Activated naive CD4-positive, alpha-beta T cell treated with anti-CD3 and anti-CD28 coated beads, Interleukin-2, amount 10 ng/mL, durations not matched to agents 7 days and 5 days (primary cell): Measurements from ENCODE around the gene SP100.

Source experiments
- CTCF ChIA-PET: fragments of 350-600 bp; sonication (Branson Sonifier 250); formaldehyde crosslinking; loops from one replicate; lab custom pipeline; 2021; ENCODE audit warnings: antibody characterized with exemption; lab: Charles Lee
- DNase-seq: peaks from one replicate; pipeline ENCODE4 v3.0.0-alpha.2; 2020
- H3K27ac Mint-ChIP-seq: one replicate; pipeline ENCODE4 v1.8.0; 2021; ENCODE audit warnings: mild to moderate bottlenecking, moderate library complexity, mixed read lengths
- H3K27me3 Mint-ChIP-seq: one replicate; pipeline ENCODE4 v1.8.0; 2021; ENCODE audit warnings: mild to moderate bottlenecking, mixed read lengths
- H3K36me3 Mint-ChIP-seq: one replicate; pipeline ENCODE4 v1.8.0; 2021; ENCODE audit warnings: mixed read lengths
- H3K4me1 Mint-ChIP-seq: one replicate; pipeline ENCODE4 v1.8.0; 2021; ENCODE audit warnings: mixed read lengths
- H3K4me3 Mint-ChIP-seq: one replicate; pipeline ENCODE4 v1.8.0; 2021; ENCODE audit warnings: mild to moderate bottlenecking, moderate library complexity, mixed read lengths
- H3K9me3 Mint-ChIP-seq: one replicate; pipeline ENCODE4 v1.8.0; 2021; ENCODE audit warnings: mixed read lengths

Gene SP100

GRCh38 chr2:230564805-230565779, 149.1 kb downstream of the SP100 start:
- Mint-ChIP-seq H3K4me3 (no peak overlapping the region), H3K36me3 (peaks cover 11% of the 10 kb centered on the region), H3K4me1 (peaks cover 4% of the 10 kb centered on the region), H3K27ac (no peak overlapping the region), H3K9me3 (peaks cover 12% of the 10 kb centered on the region), H3K27me3 (peaks cover 3% of the 10 kb centered on the region)
- CTCF ChIA-PET: interaction anchor here (0.6 to 1.1 kb wide), 2 partner anchors 14 to 46 kb away, joined by 3 read pairs; no protein-coding TSS in a partner anchor
- DNase-seq: no peak

DNA sequence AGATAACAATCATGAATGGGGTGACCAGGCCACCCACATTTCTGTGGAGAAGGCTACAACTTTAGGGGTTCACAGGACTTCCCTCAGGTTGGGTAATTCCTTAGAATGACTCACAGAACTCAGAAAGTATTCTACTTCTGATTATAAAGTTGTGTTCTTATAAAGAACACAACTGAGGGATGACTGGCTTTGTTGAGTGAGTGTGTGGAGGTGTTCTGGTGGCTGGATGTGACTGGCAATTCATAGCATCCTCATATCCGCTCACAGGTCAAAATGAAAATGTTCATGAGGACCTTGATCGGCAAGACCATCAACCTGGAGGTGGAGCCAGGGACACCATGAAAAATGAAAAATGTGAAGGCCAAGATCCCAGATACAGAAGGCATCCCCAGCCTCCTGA, 153.3 kb downstream of the SP100 start:
- H3K27me3 Mint-ChIP-seq: peaks cover 5% of the 10 kb centered on the region
- H3K9me3 Mint-ChIP-seq: peaks cover 39% of the 10 kb centered on the region
- CTCF ChIA-PET: no interaction called here
- peaks cover 26% of the 10 kb centered on the region for H3K36me3 Mint-ChIP-seq
- DNase-seq: no peak
- H3K4me3 Mint-ChIP-seq: no peak overlapping the region
- H3K4me1 Mint-ChIP-seq: peaks cover 4% of the 10 kb centered on the region
- H3K27ac Mint-ChIP-seq: no peak overlapping the region

DNA sequence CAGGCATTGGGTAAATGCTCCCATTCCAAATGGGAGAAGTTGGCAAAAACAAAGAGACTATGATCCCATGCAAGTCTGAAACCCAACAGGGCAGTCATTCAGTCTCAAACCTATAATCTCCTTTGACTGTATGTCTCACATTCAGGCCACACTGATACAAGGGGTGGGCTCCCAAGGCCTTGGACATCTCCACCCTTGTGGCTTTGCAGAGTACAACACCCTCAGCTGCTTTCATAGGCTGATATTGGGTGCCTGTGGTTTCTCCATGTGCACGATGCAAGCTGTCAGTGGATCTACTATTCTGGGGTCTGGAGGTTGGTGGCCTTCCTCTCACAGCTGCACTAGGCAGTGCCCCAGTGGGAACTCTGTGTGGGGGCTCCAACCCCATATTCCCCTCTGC, 155.0 kb downstream of the SP100 start:
- no peak for DNase-seq
- Mint-ChIP-seq H3K9me3 (peaks cover 50% of the 10 kb centered on the region), H3K4me3 (no peak overlapping the region), H3K27ac (no peak overlapping the region), H3K27me3 (peaks cover 5% of the 10 kb centered on the region), H3K4me1 (peaks cover 7% of the 10 kb centered on the region), H3K36me3 (peaks cover 31% of the 10 kb centered on the region)
- CTCF ChIA-PET: no interaction called here

- H3K27me3 Mint-ChIP-seq: peaks cover 5% of the 10 kb centered on the region
- peaks cover 21% of the 10 kb centered on the region for H3K36me3 Mint-ChIP-seq
- CTCF ChIA-PET: no interaction called here
- H3K4me1 Mint-ChIP-seq: peaks cover 9% of the 10 kb centered on the region
- DNase-seq: peak; percentile 46
- no peak overlapping the region for H3K4me3 Mint-ChIP-seq
- H3K27ac Mint-ChIP-seq: no peak overlapping the region
- peaks cover 32% of the 10 kb centered on the region for H3K9me3 Mint-ChIP-seq
These were observed 159.8 kb downstream of the SP100 start for GRCh38 chr2:230575642-230576324.

GRCh38 chr2:230577114-230577513, 161.1 kb downstream of the SP100 start:
- peaks cover 25% of the 10 kb centered on the region for H3K9me3 Mint-ChIP-seq
- H3K36me3 Mint-ChIP-seq: peaks cover 14% of the 10 kb centered on the region
- H3K27me3 Mint-ChIP-seq: peaks cover 5% of the 10 kb centered on the region
- DNase-seq: no peak
- CTCF ChIA-PET: no interaction called here
- H3K27ac Mint-ChIP-seq: no peak overlapping the region
- peaks cover 9% of the 10 kb centered on the region for H3K4me1 Mint-ChIP-seq
- no peak overlapping the region for H3K4me3 Mint-ChIP-seq

GRCh38 chr2:230578106-230578505, 162.1 kb downstream of the SP100 start:
- Mint-ChIP-seq H3K36me3 (peaks cover 22% of the 10 kb centered on the region), H3K4me3 (no peak overlapping the region), H3K4me1 (peaks cover 19% of the 10 kb centered on the region), H3K27me3 (peaks cover 5% of the 10 kb centered on the region), H3K27ac (no peak overlapping the region), H3K9me3 (peaks cover 33% of the 10 kb centered on the region)
- CTCF ChIA-PET: no interaction called here
- DNase-seq: no peak

DNA sequence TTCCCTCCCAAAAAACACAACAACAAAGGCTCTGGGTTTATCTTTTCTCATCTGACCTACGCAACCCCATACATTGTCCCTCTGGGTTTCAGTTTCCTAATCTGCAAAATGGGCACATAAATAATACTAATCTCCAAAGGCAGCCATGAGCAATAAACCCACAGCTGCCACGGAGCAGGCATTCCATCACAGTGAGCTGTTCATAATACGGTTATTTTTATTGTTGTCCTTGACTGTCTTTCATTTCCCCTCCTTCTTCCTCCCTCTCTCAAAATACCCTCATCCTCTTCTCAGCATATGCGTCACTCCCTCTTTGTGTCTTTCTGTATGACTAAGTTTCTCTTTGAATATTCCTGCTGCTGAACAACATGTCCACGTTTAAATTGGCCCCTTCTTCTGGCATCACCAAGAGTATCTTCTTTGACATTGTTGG, 166.9 kb downstream of the SP100 start:
- H3K27me3 Mint-ChIP-seq: no peaks in the 10 kb centered on the region
- peaks cover 13% of the 10 kb centered on the region for H3K9me3 Mint-ChIP-seq
- peaks cover 22% of the 10 kb centered on the region for H3K4me1 Mint-ChIP-seq
- H3K27ac Mint-ChIP-seq: peak overlapping the region; percentile 5
- peaks cover 12% of the 10 kb centered on the region for H3K36me3 Mint-ChIP-seq
- no peak overlapping the region for H3K4me3 Mint-ChIP-seq
- CTCF ChIA-PET: no interaction called here
- DNase-seq: no peak

GRCh38 chr2:230583581-230583980, 167.6 kb downstream of the SP100 start:
- Mint-ChIP-seq H3K4me3 (no peak overlapping the region), H3K27ac (no peak overlapping the region), H3K4me1 (peaks cover 27% of the 10 kb centered on the region), H3K36me3 (peaks cover 12% of the 10 kb centered on the region), H3K9me3 (peaks cover 14% of the 10 kb centered on the region), H3K27me3 (no peaks in the 10 kb centered on the region)
- CTCF ChIA-PET: no interaction called here
- no peak for DNase-seq

DNA sequence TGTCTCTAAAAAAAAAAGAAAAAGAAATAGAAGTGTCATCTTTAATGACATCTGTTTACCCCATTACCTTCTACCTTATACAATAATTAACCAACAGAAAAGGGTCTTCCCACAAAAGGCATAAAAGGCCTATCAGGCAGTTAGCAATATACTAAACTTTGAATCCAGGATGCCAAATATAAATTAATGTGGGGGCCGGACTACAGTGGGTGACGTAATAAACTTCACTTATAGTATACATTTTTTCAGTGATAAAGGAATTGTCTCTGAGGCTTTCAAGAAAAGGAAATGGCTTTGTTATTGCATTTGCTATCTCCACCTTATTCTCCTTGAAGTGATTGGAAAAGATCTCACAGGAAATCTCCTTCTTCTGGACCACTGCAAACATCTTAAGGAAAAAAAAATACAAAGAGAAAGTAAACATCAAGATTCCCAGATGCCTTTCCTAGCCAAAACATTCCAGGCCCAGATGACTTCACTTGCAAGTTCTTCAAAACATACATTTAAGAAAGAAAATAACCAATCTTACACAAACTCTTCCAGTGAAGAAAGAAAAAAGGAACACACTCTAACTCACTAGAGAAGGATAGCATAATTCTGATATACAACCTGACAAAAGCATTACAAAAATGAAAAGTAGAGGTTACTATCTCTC, 170.5 kb downstream of the SP100 start:
- peaks cover 52% of the 10 kb centered on the region for H3K4me1 Mint-ChIP-seq
- no peaks in the 10 kb centered on the region for H3K27me3 Mint-ChIP-seq
- peaks cover 24% of the 10 kb centered on the region for H3K9me3 Mint-ChIP-seq
- no peak for DNase-seq
- no peak overlapping the region for H3K4me3 Mint-ChIP-seq
- CTCF ChIA-PET: interaction anchor here (0.6 kb wide), 2 partner anchors 9 to 25 kb away, joined by 3 to 5 read pairs; no protein-coding TSS in a partner anchor
- H3K27ac Mint-ChIP-seq: no peak overlapping the region
- peaks cover 22% of the 10 kb centered on the region for H3K36me3 Mint-ChIP-seq

DNA sequence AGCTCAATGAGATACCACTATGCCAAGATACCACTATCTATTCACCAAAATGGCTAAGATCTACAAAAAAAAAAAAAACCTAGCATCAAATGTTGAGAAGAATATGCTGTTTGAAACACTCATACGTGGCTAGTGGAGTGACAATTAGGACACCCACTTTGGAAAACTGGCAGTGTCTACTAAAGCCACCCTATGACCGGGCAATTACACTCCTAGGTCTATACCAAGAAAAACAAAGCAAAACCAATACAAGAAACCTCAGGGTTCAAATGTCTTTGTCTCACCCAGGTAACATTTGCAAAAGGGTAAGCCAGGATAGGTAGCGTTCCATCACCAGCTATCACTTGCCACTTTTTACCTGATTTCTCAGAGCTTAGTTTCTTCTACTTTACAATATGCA, 173.0 kb downstream of the SP100 start:
- no peak for DNase-seq
- Mint-ChIP-seq H3K9me3 (peaks cover 12% of the 10 kb centered on the region), H3K4me1 (peaks cover 58% of the 10 kb centered on the region), H3K36me3 (peaks cover 17% of the 10 kb centered on the region), H3K27ac (no peak overlapping the region), H3K4me3 (no peak overlapping the region), H3K27me3 (no peaks in the 10 kb centered on the region)
- CTCF ChIA-PET: no interaction called here

- Mint-ChIP-seq H3K27ac (no peak overlapping the region), H3K27me3 (no peaks in the 10 kb centered on the region), H3K9me3 (peaks cover 12% of the 10 kb centered on the region), H3K4me3 (no peak overlapping the region), H3K4me1 (peaks cover 60% of the 10 kb centered on the region), H3K36me3 (peaks cover 17% of the 10 kb centered on the region)
- CTCF ChIA-PET: no interaction called here
- DNase-seq: peak; percentile 37
These were observed 173.6 kb downstream of the SP100 start for GRCh38 chr2:230589497-230590015.

- Mint-ChIP-seq H3K4me1 (peaks cover 63% of the 10 kb centered on the region), H3K36me3 (peaks cover 19% of the 10 kb centered on the region), H3K4me3 (no peak overlapping the region), H3K27me3 (no peaks in the 10 kb centered on the region), H3K9me3 (peaks cover 15% of the 10 kb centered on the region), H3K27ac (no peak overlapping the region)
- no peak for DNase-seq
- CTCF ChIA-PET: no interaction called here
These were observed 174.3 kb downstream of the SP100 start for GRCh38 chr2:230590333-230590732.

DNA sequence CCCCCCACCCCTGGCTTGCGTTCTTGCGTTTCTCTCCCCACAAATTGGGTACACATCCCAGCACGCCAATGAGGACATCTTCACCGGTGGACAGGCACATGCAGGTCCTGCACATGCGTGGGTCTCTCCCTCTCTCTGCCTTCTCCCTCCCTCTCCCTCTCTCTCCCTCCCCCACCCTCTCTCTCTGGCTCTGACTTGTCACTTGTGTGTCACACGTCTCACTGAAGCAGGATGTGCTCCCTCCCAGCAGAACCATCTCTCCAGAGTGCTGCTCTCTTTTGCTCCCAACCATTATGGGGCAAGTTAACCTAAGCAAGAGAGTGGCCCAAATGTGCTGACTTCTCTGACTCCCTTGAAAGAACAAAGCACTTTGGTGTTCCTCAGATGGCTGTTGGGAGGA, 175.8 kb downstream of the SP100 start:
- Mint-ChIP-seq H3K27me3 (no peaks in the 10 kb centered on the region), H3K4me3 (no peak overlapping the region), H3K9me3 (peaks cover 22% of the 10 kb centered on the region), H3K36me3 (peaks cover 24% of the 10 kb centered on the region), H3K27ac (no peak overlapping the region), H3K4me1 (peaks cover 67% of the 10 kb centered on the region)
- no peak for DNase-seq
- CTCF ChIA-PET: no interaction called here

DNA sequence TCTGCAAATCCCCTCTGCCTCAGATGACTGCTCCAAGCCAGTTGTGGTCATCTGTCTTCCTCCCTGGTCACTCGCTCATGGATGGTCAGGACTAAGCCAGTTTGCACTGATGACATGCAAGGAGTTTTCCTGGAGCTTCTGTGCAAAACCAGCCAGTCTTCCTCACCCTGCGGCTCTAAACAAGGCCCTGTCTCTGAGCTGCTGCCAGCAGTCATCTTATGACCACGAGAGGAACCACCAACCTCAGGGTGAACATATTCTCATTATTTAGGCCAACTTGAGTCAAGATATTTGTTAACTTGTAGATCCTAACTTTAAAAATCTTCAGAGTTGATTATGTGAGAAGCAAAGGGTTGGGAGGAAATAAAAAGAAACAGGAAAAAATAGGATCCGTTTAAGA, 176.8 kb downstream of the SP100 start:
- peak overlapping the region; percentile 61 for H3K27ac Mint-ChIP-seq
- H3K4me1 Mint-ChIP-seq: peaks cover 70% of the 10 kb centered on the region
- CTCF ChIA-PET: no interaction called here
- DNase-seq: no peak
- no peak overlapping the region for H3K4me3 Mint-ChIP-seq
- no peaks in the 10 kb centered on the region for H3K27me3 Mint-ChIP-seq
- peaks cover 24% of the 10 kb centered on the region for H3K36me3 Mint-ChIP-seq
- H3K9me3 Mint-ChIP-seq: peaks cover 21% of the 10 kb centered on the region
